GM10266 (cell line): ENCODE measurements around the gene MGMT.

Experiments used
- DNase-seq: peaks from one replicate; pipeline ENCODE4 v3.0.0; 2012; ENCODE audit errors: extremely low spot score
- CTCF ChIP-seq: IDR thresholded peaks from 2 replicates; pipeline ENCODE4 v1.5.1; 2012; ENCODE audit warnings: mild to moderate bottlenecking, low read depth; ENCODE audit not compliant: control insufficient read depth, insufficient read depth; ENCODE audit errors: missing control alignments

MGMT gene

GRCh38 chr10:129541748-129542487, 74.9 kb downstream of the MGMT start:
- no peak for DNase-seq
- no peak for TF ChIP-seq CTCF

DNA sequence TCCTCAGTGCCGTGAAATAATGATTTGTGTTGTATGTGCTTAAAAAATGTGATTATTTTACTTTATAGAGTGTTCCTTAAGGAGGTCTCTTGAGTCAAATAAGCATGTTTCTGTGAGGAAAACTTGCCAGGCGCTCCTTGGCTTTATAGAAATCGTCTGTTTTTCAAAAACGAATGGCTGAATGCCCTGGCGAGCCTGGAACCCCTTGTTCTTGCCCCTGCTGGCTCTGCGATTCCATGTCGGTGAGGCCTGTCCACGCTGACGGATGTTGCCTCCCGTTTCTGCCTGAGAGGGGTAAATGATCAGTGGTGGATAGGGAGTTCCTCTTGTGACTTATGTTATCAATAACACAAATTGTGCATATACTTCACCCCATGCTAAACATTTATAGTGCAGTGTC, 75.5 kb downstream of the MGMT start:
- DNase-seq, result no peak
- no peak for TF ChIP-seq CTCF

DNA sequence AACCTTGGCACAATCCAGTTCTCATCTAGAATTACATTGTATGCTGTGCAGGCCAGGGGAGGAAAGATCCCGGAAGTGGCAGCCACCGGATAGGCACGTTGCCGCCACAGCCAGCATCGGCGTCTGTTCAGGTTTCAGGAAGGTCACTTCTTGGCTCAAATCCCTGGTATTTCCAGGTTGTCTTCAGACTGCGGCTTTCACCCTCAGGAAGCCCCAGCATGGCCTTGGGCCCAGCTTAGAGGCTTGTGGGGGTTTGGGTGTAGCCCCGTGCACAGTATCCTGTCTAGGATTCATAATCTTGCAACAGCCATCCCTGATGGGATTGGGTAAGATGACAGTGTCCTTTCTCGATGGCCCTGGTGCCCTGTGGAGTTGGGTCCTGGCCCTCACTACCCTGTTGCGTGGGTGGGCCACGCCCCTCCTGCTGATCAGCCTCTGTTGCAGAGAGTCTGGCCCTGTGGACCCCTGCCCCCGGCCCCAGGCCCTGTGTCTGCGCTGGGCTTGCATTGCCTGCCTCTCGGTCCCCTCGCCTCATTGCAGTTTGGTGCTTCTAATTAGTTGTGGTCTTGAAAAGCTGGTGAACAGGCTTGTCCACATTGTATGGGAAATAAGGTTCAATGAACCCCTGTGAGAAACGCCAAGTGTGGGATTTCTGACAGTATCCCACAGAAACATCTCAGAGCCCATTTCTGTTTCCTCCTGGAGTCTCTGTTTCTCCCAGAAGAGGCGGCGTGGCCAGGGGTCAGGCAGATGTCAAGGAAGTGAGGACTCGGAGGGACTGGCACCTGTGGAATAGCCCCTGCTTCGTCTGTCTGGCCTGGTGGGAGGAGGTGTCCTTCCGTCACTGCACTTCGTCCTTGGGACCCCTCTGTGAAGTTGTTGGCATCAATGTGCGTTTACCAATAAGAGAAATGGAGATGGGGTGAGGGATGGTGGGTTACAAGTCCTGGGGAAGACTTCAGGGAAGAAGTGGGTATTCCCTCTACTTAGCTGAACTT, 77.5 kb downstream of the MGMT start:
- DNase-seq, result no peak
- TF ChIP-seq CTCF, result no peak

DNA sequence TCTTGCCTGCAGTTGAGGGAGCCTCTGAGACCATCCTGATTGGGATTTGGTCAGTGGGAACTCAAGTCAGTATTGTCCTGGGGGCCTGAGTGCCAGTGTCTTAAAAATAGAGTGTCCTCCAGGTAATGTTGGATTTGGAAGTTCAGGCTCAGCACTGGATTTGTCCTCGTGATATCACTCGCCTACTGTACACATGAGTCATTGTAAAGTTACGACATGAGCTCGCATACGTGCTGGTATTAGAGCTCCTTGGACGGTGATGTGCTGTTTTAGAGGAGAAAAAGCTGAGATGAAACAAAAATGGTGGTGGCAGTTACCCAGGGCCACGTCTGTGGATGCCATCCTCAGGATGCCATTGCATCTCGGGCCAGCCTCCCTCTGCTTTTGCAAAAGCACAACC, 78.2 kb downstream of the MGMT start:
- no peak for DNase-seq
- TF ChIP-seq CTCF, result no peak

- DNase-seq, result no peak
- no peak for TF ChIP-seq CTCF
These were observed 79.1 kb downstream of the MGMT start for GRCh38 chr10:129546106-129546505.

DNA sequence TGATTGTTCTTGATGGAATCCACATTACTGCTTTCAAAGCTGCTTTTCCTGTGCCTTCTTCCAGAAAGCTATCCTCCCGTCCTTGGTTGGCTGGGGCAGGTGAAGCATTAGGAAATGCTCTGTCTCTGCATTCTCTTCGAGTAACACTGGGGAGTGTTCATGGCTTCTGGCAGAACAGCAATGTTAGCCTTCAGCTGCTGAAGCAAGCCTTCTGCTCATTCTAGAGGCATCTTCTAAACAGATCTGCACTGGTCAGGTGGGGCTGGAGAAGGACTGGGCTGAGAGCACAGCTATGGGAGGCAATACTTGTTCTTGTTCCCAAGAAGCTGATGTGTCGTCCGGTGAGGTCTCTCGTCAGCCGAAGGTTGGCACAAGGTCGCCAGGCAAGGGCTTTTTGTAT, 80.6 kb downstream of the MGMT start:
- no peak for TF ChIP-seq CTCF
- DNase-seq, result no peak
